ENCODE data around the gene ITGB4.
"Not testable (repeated sequence)": the region's sequence is repeated elsewhere in the genome, so short reads cannot be mapped to it uniquely, and the experiment has no call there.

The ITGB4 gene

DNA sequence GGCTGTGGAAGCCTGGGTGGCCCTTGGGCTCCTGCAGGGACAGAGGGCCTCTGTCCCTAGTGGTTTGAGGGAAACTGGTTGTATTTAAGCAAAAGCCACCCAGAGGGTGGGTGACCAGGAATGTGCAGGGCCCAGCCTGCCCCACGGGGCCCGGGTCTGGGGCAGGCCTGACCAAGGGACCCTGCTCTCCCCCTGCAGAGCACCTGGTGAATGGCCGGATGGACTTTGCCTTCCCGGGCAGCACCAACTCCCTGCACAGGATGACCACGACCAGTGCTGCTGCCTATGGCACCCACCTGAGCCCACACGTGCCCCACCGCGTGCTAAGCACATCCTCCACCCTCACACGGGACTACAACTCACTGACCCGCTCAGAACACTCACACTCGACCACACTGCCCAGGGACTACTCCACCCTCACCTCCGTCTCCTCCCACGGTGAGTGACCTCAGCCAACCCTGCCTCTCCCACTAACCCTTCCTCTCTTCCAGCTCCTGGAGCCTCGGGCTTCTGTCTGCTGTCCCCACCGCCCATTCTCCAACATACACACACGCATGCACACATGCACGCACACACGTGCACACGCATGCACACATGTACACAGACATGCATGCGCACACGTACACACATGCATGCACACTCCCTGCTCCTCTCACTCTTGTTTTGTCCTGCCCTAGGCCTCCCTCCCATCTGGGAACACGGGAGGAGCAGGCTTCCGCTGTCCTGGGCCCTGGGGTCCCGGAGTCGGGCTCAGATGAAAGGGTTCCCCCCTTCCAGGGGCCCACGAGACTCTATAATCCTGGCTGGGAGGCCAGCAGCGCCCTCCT, 33.3 kb downstream of the ITGB4 start:
- DNase-seq = no peak

GRCh38 chr17:75755205-75755901, 34.1 kb downstream of the ITGB4 start:
- no peak for DNase-seq

DNA sequence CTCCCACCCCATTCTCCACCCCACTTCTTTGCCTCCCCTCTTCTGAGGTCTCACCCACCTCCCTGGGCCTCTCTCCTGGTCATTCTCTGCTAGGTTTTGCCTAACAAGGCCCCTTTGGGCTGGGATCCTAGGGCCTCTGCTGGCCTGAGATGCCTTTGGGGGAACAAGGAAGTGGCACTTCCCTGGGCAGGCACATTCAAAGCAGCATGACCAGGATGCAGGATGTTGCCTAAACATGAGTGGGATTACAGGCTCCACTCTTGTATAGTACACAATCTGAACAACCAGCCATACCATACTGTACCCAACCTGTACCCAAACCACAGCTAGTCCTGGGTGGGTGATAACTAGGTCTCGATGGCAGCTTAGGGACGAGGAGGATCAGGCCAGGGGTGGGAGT, 34.7 kb downstream of the ITGB4 start:
- no peak for DNase-seq

DNA sequence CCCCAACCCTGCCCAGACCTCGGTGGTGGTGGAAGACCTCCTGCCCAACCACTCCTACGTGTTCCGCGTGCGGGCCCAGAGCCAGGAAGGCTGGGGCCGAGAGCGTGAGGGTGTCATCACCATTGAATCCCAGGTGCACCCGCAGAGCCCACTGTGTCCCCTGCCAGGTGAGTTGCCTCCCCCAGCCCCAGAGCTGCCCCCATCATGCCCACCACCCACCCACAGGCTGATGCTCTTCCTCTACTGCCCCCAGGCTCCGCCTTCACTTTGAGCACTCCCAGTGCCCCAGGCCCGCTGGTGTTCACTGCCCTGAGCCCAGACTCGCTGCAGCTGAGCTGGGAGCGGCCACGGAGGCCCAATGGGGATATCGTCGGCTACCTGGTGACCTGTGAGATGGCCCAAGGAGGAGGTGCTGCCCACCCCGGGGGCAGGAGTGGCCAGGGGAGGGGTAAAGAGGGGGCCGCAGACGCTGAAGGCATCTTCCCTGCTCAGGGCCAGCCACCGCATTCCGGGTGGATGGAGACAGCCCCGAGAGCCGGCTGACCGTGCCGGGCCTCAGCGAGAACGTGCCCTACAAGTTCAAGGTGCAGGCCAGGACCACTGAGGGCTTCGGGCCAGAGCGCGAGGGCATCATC, 35.3 kb downstream of the ITGB4 start:
- DNase-seq = no peak

- DNase-seq = no peak
Measured at GRCh38 chr17:75757086-75757681, 35.9 kb downstream of the ITGB4 start.

- DNase-seq = no peak
Measured at GRCh38 chr17:75758131-75758905, 37.1 kb downstream of the ITGB4 start.

DNA sequence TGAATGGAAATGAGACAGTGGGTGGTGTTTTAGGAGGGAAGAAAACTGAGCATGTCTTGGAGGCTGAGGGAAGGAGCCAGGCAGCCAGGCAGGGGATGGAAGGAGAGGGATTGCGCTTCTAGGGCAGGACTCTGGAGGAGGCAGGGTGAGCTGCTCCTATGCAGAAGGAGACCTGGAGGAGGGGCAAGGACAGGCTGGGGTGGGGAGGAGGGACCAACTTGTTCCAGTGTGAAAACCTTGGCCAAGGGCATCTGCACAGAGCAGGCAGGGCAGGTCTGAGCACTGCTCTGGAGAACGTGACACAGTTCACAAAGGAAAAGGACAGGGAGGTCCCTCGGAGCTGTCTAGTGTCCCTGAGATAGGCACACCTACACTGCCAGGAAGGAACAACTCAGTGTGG, 38.2 kb downstream of the ITGB4 start:
- DNase-seq = no peak

- DNase-seq = not testable (repeated sequence)
Measured at GRCh38 chr17:75759978-75760640, 38.9 kb downstream of the ITGB4 start.

DNA sequence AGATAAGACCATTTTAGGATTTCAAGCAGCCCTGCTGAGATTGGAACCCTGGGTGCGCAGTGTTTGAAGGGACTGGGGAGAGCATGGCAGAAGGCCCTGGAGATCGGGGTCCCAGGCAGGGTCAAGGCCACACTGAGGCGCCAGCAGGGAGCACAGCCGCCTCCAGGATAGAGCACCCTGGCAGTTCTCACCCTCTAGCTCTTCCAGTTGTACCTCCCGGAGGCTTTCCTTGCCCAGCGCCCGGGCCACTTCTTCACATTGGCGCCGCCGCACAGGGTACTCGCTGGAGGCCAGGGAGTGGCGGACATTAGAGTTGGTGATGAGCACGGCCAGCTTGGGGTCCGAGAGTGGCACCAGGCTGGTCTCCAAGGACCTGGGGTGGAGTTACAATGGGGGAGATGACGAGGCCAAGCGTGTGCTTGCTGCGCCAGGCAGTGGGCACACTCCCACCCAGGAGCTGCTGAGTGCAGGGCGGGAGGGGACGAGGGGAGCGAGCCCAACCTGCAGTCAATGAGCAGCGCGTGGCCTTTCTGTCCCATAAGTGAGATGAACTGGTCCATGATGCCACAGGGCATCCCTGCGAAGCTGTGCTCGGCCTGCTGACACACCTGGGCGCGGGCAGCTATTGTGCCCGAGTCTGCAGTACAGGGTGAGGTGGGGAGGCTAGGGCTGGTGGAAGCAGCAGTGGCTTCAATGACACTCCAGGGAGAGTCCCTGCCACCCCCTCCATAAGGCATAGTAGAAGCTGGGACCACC, 41.4 kb downstream of the ITGB4 start:
- DNase-seq = no peak

DNA sequence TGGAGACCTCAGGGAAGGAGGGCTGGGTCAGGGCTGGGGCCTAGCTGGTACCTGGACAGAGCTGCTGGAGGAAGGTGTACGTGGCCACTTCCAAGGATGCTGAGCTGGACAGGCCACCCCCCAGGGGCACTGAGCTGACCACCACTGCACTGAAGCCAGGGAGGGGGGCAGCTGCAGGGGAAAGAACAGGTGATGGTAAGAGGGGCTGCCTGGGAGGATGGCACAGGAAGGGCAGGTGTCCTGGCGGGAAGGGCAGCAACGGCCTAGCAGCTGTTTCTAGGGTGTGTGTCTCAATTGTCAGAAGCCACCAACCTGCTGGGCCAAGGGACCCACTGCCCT, 42.0 kb downstream of the ITGB4 start:
- DNase-seq = no peak

DNA sequence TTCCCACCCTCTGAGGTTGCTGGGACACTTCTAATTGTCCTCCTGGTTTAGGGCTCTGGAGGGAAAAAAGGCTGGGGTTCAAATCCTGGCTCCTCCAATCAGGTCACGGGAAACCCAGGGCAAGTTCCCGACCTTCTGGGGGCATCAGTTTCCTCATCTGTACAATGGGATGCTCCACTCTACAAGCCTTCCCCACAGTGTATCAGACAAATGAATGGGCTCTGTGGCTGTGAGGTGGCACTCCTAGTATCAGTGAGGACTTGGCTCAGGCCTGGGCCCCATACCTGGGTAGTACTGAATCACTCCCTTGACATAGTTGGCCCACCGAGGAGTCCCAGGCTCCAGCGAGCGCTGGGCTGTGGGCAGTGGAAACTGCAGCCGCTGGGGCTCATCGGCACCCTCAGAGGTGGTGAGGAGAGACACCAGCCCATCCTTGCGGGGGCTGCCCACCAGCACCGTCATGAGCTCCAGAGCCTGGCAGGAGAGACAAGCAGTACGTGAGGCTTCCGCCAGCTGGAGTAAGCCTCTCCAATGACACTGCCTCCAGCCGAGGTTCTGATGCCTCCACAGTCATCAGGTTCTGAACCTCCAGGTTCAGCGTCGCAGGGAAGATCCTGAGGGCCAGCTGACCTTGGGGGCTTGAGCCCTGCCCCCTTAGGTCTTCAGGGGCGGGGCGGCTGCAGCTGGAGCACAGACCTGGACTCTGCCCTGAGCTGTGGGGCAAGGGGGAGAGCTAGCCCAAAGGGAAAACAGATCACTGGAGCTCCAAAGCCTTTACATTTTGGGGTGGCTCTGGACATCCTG, 42.6 kb downstream of the ITGB4 start:
- DNase-seq = no peak

DNA sequence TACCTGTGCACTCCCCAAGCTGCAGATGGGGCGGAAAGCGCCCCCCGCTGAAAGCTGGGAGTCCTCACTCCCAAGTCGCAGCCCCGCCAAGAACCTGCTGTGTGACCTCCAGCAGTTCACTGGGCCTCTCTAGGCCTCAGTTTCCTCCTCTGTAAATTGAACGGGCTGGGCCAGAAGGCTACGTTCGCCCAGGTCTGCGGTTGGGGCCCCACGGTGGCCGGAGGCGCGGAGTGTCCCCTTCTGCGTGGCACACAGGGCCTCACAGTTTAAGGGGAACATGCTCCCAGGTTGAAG, 43.1 kb downstream of the ITGB4 start:
- no peak for DNase-seq

DNA sequence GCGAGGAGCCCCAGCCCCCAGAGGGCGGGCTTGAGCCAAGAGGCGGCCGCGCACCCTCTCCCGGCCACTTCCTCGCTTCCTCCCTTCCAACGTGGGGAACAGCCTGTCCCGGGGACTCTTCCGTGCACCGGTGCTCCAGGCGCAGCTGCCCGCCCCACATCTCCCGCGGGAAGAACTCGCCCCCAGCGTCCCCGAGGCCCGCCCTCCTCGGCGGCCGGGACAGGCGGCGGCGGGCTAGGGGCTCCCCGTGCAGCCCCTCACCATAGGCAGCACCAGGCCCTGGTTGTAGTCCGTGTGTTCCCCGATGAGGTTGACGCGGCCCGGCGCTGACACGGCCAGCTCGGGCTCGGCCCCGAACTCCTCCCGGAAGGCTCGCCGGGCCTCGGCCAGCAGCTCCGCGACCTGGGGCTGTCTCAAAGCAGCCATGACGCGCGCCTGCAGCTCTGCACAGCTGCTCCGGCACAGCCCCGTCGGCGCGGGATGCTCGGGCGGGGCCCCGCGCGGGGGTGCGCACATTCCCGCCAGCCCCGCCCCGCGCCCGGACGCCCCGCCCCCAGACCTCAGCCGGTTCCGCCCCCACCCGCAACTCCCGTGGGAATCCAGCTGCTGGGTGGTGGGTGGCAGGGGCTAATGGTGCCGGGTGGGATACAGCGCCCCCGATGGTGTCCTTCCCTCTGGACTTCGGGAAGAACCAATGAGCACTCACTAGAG, 43.6 kb downstream of the ITGB4 start, which contains the start of gene GALK1:
Gene GALK1, minus strand, starts transcription at position 482 of the 711 bp plus-strand sequence. Its CDS starts 56 bp downstream, at position 426.
- no peak for DNase-seq

GRCh38 chr17:75765981-75766380, 44.7 kb downstream of the ITGB4 start:
- no peak for DNase-seq

GRCh38 chr17:75767881-75768280, 46.6 kb downstream of the ITGB4 start:
- no peak for DNase-seq

GRCh38 chr17:75769536-75769935, 48.3 kb downstream of the ITGB4 start:
- DNase-seq = no peak

DNA sequence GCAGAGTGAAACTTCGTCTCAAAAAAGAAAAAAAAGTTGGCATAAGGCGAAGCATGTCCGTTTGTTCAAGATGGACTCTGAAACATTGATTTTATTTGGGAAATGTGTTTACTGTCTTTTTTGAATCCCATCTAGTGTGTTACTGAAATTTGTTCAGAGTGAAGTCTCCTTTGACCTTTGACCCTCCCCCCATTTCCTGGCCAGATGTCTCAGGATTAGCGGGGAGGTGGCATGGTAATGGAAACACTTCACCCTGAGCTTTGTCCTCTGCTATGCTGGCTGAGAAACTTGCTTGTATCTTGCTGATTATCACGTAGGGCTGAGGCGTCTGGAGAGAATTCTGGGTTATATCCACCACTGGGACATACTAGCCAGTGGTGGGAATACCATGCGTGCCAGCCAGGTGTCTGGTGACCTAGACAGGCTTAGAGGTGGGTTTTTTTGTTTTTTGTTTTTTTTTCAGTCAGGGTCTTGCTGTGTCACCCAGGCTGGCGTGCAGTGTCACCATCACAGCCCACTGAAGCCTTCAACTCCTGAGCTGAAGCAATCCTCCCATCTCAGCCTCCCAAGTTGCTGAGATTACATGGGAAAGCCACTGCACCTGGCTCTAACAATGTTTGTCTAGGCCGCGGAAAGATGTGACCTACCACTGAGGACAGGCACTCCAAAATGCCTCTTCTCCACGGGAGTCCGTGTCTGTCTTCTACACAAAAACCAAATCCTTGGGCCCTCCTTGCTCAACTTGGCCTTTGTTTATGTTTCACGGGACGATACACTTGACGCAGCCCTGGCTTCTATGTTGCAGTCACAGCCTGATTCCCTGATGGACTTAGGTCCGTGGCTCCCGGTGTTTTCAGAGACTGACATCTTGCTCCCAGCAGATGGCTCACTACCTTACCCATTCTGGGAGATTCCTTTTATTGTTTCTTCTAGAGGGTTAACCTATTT, 50.3 kb downstream of the ITGB4 start:
- no peak for DNase-seq

- DNase-seq = no peak
Measured at GRCh38 chr17:75773121-75773807, 52.0 kb downstream of the ITGB4 start.

Measured in KG1 (cell line).